CMK (cell line): ENCODE data around the gene OR1A2.
"Not testable (repeated sequence)": the region's sequence is repeated elsewhere in the genome, so short reads cannot be mapped to it uniquely, and the experiment has no call there.

ENCODE experiments used
- DNase-seq: peaks from one replicate; pipeline ENCODE4 v3.0.0-alpha.2; 2010; ENCODE audit warnings: low read depth

OR1A2 gene, protein sequence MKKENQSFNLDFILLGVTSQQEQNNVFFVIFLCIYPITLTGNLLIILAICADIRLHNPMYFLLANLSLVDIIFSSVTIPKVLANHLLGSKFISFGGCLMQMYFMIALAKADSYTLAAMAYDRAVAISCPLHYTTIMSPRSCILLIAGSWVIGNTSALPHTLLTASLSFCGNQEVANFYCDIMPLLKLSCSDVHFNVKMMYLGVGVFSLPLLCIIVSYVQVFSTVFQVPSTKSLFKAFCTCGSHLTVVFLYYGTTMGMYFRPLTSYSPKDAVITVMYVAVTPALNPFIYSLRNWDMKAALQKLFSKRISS

DNA sequence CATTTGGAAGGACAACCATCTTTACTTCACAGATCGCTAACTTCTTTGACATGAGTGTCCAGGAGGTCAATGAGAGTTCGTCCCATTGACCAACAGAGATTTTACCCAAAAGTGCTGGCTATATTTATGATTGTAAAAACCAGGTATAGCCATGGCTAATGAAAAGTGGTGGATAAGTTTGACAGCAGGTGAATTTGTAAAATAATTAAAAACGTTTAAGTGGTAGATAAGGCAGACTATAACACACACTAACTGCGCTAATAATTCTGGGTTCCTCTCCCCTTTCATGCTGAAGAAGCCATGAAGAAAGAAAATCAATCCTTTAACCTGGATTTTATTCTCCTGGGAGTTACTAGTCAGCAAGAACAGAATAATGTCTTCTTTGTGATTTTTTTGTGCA, at the start of gene OR1A2:
OR1A2 (plus strand) TSS at position 301 of the 400 bp plus-strand sequence; CDS start at position 301, 0 bp downstream.
- DNase-seq = no peak

DNA sequence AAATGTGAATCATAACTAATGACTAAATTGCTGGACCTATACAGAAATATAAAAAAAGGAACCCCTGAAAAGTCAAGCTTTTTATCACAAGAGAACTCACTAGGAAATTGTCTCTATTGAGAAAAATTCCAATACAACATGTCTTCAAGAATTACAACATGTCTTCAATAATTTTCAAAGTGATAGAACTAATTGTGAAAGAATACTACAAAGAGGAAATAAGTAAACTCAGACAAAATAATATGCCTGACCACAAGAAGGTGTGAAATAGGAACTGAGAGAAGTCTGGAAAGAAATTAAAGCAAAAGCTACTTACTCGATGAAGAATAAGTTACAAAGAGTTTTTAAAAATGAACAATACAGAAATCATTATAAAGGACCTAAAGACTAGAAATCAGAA, 40.1 kb upstream of the OR1A2 start:
- DNase-seq = no peak

DNA sequence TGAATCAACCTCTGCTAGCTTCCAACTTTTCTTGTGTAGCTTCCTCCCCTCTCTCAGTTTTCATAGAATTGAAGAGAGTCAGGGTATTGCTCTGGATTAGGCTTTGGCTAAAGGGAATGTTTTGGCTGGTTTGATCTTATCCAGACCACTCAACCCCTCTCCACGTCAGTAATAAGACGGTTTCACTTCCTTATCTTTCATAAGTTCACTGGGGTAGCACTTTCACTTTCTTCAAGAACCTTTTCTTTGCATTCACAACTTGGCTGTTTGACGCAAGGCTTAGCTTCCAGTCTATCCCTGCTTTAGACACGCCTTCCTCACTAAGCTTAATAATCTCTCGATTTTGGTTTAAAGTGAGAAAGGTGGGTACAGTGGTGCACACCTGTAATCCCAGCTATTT, 29.7 kb upstream of the OR1A2 start:
- DNase-seq = no peak

DNA sequence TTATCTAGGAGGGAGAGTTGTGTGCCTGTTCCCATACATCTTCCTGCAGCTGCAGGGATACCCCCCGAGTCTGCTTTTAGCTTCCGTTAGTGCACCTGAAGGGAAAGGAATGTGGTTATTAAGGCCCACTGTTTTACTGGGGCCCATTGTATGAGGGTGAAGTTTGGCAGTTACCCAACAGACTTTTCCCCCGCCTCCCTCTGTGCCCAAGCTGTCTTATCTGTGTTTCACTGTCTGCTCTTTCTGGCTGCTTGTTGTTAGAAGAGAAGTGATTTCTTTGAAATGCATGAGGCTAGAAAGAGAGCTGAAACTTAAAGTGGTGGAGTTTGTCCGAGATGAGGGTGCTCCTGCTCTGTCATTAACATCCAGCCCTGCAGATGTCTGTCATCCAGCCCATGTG, 7.4 kb upstream of the OR1A2 start:
- DNase-seq = no peak

DNA sequence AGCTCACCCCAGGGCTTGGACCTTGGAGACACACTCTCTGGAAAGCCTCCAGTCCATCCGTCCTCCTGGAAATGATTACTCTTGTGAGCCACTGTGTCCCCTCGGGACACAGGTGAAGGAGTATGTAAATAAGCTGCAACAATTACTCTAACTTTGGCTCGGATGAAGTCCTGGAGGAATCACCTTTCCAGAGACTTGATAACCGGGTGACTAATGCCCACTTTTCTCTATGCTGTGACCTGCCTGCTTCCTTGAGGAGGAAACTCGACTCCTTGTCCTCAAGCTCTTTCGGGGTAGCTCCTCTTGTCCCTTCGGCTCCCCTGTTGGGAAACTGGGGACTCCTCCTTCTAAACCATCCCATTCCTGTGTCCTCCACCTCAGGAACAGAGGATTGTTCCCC, 10.0 kb downstream of the OR1A2 start, which contains the start of gene OR1A1:
OR1A1 (plus strand) TSS at position 301 of the 400 bp plus-strand sequence. CDS start 7,954 bp downstream, outside the sequence.
- DNase-seq = no peak

DNA sequence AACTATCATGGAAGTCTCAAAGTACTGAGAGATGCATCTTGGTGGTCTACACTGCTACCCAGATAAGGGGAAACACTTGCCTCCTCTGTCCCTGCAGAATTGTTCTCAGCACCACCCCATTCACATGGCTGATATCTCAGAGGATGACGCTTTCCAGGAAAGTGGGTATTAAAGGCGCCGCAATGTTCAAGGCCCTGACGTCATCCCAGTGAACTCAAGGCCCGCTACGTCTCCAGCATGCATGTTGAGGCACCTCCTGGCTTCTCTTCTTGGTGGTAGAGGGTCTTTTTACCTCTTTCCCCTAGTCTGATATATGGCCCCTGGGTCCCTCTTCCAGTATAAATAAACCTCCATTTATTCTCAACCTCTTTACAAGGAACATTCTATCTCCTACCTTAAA, 11.2 kb downstream of the OR1A2 start:
- no peak for DNase-seq

DNA sequence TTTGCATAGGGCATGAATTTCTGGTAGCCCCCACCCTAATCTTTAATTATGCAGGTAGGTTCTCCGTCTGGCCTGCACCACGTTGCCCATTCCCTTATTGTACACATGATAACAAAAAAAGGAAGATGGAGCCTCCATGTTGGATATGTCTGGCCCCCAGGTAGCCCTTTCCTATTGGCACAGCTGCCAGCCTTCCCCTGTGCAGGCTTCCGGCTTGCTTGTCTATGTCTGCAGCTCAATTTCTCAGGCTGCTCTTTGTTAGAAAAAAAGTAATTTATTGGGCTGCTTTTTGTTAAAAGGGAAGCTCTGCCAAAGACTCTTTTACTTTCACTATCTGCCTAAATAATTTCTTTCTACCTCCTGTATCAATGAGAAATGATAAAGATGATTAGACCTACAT, 15.7 kb downstream of the OR1A2 start:
- DNase-seq = no peak

DNA sequence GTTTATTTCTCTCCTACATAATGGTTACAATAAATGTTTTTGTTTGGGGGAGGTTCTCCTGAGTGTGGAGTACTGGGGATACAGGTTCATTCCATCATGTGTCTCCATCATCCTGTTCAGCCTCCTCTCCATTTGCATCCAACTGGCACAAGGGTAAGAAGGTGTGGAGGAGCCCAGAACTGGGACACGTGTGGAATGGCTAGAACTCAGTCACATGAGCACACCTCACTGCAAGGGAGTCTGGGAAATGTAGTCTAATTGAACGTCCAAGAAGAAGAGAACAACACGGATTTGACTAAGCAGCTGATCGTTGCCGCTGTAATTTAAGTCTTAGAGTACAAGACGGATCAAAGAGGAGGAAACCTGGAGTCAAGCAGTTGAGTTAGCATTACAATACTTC, 16.3 kb downstream of the OR1A2 start:
- no peak for DNase-seq

DNA sequence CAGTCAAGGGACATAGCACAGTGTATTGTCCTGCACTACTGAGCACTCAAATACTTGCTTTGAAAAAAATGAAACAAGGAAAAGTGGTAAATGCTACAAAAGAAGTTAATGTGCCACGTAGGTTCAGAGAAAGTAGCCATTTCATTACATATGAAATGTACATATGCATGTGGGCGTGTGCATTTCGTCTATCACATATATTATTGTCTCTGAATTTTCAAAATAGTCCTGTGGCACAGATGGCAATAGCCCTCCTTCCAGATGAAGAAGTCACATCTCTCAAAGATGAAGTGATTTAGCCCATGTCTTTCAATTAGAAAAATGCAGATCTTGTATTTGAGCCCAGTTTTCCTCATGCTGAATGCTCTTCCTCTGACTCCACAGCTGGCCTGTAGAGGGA, 22.7 kb downstream of the OR1A2 start:
- not testable (repeated sequence) for DNase-seq

DNA sequence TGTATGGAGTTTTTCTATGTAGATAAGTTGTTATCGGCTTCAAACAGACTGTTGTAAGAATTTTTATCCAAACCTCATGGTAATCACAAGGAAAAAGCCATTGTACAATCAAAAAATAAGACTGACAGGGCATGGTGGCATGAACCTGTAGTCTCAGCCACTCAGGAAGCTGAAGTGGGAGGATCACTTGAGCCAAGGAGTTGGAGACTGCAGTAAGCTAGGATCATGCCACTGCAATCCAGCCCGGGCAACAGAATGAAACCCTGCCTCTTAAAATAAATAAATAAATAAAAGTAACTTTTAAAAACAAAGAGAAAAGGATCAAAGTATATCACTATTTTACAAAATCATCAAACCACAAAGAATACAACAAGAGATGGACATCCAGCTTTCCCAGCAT, 24.5 kb downstream of the OR1A2 start:
- DNase-seq = peak; percentile 33

DNA sequence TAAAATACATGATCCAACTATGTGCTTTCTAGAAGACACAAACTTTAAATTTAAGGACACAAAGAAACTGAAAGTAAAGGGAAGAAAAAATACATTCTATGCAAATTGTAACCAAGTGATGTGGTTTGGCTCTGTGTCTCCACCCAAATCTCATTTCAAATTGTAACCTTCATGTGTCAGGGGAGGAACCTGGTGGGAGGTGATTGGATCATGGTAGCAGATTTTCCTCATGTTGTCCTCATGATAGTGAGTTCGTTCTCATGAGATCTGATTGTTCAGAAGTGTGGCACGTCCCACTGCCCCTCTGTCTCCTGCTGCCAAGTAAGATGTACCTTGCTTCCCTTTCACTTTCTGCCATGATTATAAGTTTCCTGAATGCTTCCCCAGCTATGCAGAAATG, 25.2 kb downstream of the OR1A2 start:
- DNase-seq = peak; percentile 2

DNA sequence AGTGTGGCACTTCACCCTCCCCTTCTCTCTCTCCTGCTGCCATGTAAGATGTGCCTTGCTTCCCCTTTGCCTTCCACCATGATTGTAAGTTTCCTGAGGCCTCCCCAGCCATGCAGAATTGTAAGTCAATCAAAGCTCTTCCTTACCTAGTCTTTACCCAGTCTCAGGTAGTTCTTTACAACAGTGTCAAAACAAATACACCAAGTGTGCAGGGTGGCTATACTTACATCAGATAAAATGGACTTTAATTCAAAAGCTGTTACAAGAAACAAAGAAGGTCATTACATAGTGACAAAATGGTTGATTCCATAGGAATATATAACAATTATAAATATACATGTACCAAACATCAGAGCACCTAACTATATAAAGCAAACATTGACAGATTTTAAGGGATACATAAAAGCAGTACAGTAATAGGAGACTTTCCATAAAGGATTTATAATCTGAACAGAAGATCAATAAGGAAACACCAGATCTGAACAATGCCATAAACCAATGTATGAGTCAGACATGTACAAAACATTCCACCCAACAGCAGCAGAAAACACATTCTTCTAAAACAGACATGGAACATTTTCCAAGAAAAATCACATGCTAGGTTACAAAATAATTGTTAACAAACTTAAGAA, 27.5 kb downstream of the OR1A2 start:
- DNase-seq = not testable (repeated sequence)

DNA sequence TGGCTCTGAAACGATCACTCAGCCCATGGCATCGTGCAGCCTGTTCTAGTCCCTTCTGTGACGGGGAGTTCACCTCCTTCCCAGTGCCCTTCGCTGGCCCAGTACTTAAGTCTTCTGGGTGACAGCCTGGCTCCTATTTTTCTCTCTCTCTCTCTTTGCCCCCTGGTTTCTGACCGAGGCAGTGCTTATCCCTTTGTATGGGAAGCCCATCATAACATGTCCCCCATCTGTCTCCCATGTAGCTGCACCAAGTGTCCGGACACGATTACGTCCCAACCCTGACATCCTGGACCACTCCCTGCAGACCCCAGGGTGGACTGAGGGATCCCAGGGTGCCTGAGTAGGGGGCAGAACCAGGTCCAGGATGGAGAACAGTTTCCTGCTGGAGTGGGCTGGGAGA, 35.0 kb downstream of the OR1A2 start:
- DNase-seq = not testable (repeated sequence)

DNA sequence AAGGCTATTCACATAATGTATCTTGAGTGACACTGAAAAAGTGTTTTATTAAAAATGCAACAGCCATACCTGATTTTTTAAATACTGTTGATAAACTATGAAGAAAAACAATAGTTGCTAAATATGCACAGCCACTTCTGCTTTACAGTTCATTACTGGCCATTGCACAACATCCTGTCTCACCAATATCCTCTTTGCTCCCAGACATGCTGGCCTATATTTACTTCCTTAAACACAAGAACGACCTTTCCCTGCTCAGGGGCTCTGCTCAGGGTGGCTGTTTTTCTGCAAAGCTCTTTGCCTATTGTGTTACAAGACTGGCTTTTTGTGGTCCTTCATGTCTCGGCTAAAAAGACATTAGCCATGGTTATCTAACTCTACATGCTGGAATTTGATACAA, 41.4 kb downstream of the OR1A2 start:
- not testable (repeated sequence) for DNase-seq

DNA sequence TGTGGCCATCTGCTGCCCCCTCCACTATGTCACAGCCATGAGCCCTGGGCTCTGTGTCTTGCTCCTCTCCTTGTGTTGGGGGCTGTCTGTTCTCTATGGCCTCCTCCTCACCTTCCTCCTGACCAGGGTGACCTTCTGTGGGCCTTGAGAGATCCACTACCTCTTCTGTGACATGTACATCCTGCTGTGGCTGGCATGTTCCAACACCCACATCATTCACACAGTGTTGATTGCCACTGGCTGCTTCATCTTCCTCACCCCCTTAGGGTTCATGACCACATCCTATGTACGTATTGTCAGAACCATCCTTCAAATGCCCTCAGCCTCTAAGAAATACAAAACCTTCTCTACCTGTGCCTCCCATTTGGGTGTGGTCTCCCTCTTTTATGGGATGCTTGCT, 43.7 kb downstream of the OR1A2 start:
- DNase-seq = not testable (repeated sequence)

DNA sequence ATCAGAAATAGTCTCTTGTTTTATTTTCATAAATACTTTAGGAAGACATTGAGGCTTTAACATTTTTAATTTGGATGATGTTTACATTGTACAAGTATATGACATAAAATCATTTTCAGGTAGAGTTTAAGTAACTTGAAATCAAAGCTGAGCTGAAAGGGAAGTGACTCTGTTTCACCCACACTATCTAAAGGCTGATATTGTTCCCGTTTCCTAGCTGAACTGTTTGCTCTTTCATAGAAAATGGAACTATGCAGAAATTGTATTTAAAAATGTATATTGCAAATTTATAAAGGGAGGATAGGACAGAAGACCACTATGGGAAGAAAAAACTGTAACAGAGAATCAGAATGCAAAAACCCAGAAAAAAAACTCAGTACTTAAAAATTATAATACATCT, 47.5 kb downstream of the OR1A2 start:
- DNase-seq = not testable (repeated sequence)
